Measurements from ENCODE around the gene PBX1.

- no peak for TF ChIP-seq CTCF (IDR thresholded peaks at IDR 0.05; ENCODE audit: extremely low read depth in 1 of 2, insufficient read depth in 1 of 2, low read depth in 1 of 2, low read length in 2 of 2)
- no peak for TF ChIP-seq POLR2A (IDR thresholded peaks at IDR 0.05; ENCODE audit: low read depth, low read length)
- no peak for TF ChIP-seq MYC (IDR thresholded peaks at IDR 0.05; ENCODE audit: low read depth, low read length)
- no peak for TF ChIP-seq EZH2 (IDR thresholded peaks at IDR 0.05; ENCODE audit: borderline replicate concordance, low read depth, low read length, severe bottlenecking)
- TF ChIP-seq POLR2AphosphoS5 (IDR thresholded peaks at IDR 0.05; ENCODE audit: insufficient read depth, low read depth, low read length), result no peak
Observed at GRCh38 chr1:164667600-164667999, 108.6 kb downstream of the PBX1 start.
